Measurements from ENCODE around the gene ARHGAP1. TPM values are rescaled to one million over a fixed set of nuclear protein-coding genes. Genes with fewer than 3 reads are reported as not detected.

Gene ARHGAP1
- total and polyA plus RNA-seq, 9 of the 15 experiments (the other 6 are each of a cell fraction or from before 2014, with no cell fraction given), result 3.6 to 30.4 (median 8.2) TPM

DNA sequence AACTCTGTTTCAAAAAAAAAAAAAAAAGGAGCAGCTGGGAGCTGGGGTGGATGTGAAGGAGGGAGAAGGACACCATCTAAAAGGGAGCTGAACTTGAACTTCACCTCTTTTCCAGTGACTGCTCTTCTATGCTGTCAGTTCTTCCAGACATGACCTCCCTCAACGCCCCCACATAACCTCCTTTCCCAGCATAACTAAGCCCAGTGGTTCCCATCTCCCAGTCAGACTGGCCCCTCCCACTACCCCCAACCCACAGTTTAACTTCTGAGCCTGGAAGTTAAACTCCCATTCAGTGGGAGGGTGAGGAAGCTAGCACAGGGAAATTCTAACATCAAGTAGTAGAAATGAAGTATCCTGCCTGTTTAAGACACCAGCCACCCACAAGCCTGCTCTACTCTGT is 1.8 kb downstream of the ARHGAP1 start (continued):
- TF ChIP-seq, protein P1, sequence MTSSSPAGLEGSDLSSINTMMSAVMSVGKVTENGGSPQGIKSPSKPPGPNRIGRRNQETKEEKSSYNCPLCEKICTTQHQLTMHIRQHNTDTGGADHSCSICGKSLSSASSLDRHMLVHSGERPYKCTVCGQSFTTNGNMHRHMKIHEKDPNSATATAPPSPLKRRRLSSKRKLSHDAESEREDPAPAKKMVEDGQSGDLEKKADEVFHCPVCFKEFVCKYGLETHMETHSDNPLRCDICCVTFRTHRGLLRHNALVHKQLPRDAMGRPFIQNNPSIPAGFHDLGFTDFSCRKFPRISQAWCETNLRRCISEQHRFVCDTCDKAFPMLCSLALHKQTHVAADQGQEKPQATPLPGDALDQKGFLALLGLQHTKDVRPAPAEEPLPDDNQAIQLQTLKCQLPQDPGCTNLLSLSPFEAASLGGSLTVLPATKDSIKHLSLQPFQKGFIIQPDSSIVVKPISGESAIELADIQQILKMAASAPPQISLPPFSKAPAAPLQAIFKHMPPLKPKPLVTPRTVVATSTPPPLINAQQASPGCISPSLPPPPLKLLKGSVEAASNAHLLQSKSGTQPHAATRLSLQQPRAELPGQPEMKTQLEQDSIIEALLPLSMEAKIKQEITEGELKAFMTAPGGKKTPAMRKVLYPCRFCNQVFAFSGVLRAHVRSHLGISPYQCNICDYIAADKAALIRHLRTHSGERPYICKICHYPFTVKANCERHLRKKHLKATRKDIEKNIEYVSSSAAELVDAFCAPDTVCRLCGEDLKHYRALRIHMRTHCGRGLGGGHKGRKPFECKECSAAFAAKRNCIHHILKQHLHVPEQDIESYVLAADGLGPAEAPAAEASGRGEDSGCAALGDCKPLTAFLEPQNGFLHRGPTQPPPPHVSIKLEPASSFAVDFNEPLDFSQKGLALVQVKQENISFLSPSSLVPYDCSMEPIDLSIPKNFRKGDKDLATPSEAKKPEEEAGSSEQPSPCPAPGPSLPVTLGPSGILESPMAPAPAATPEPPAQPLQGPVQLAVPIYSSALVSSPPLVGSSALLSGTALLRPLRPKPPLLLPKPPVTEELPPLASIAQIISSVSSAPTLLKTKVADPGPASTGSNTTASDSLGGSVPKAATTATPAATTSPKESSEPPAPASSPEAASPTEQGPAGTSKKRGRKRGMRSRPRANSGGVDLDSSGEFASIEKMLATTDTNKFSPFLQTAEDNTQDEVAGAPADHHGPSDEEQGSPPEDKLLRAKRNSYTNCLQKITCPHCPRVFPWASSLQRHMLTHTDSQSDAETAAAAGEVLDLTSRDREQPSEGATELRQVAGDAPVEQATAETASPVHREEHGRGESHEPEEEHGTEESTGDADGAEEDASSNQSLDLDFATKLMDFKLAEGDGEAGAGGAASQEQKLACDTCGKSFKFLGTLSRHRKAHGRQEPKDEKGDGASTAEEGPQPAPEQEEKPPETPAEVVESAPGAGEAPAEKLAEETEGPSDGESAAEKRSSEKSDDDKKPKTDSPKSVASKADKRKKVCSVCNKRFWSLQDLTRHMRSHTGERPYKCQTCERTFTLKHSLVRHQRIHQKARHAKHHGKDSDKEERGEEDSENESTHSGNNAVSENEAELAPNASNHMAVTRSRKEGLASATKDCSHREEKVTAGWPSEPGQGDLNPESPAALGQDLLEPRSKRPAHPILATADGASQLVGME (CRISPR knock-in tag; IDR thresholded peaks at IDR 0.05), result no peak

DNA sequence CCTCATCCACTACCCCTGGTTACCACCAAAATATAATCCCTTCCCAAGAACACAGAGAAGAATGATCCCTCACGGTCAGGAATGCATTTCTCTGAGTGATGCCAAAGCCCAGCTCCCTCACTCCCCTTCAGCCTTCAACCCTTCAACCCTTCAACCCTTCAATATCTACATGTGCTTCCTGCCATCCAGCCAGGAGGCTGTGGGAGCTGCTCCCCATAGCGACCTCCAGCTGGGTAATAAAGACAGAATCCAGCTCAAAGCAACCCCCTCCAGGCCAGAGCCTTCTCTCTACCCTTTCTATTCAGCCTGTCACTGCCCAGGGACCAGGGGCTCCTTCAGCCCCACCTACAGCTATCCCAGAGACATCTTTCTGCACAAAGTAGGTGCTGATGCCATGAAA is 2.7 kb downstream of the ARHGAP1 start:
- H3K4me3 ChIP-seq, result no peak overlapping the region
- H3K27ac ChIP-seq (ENCODE audit: extremely low read depth, low read depth, low read length), result no peak overlapping the region
- peaks cover 38% of the 10 kb centered on the region for H3K36me3 ChIP-seq (ENCODE audit: control insufficient read depth, insufficient read depth, low read length)
- H3K27me3 ChIP-seq (ENCODE audit: control insufficient read depth in 2 of 2, insufficient read depth in 2 of 2, low read length in 2 of 2), result no peaks in the 10 kb centered on the region
- POLR2A ChIA-PET, result interaction anchor here (0.8 to 1.8 kb wide), 3 partner anchors 11 to 111 kb away, joined by 3 to 4 read pairs (median 4); no protein-coding TSS in a partner anchor
- ATAC-seq (no peak), DNase-seq (ENCODE audit: extremely low read depth in 1 of 4, low spot score in 3 of 4) (no peak), FAIRE-seq (no peak)
- H3K79me2 ChIP-seq (ENCODE audit: control insufficient read depth, insufficient read depth, low read length), result peaks cover 42% of the 10 kb centered on the region
- H3K4me2 ChIP-seq (ENCODE audit: insufficient read depth, low read length), result no peak overlapping the region
- H3K4me1 ChIP-seq (replicated peaks in 1 of 2; ENCODE audit: control insufficient read depth in 2 of 2, insufficient read depth in 2 of 2, low read length in 2 of 2), result peaks cover 24 to 37% of the 10 kb centered on the region in 2 experiments
- H3K9ac ChIP-seq (ENCODE audit: insufficient read depth in 1 of 2, low read depth in 2 of 2, low read length in 2 of 2), result peak overlapping the region in 1 of 2 experiments; percentile 80; a peak in 1 of 4 replicates
- H3K9me1 ChIP-seq (ENCODE audit: control insufficient read depth, insufficient read depth, low read length), result no peaks in the 10 kb centered on the region
- BruUV-seq (replicated peaks), result no TSS peak
- intact Hi-C loops (cut with micrococcal nuclease) (no loop called here), in situ Hi-C loops (cut with MboI) (no loop called here)
- H4K20me1 ChIP-seq (replicated peaks; ENCODE audit: control insufficient read depth, insufficient read depth, low read length), result no peaks in the 10 kb centered on the region
- H2AFZ ChIP-seq (ENCODE audit: low read depth, low read length), result no peak overlapping the region
- 39% methylated on average over 2 of the region's 2 CpGs for WGBS (ENCODE audit: insufficient coverage, low coverage, missing lambda C conversion rate)
- TF ChIP-seq, protein P2, sequence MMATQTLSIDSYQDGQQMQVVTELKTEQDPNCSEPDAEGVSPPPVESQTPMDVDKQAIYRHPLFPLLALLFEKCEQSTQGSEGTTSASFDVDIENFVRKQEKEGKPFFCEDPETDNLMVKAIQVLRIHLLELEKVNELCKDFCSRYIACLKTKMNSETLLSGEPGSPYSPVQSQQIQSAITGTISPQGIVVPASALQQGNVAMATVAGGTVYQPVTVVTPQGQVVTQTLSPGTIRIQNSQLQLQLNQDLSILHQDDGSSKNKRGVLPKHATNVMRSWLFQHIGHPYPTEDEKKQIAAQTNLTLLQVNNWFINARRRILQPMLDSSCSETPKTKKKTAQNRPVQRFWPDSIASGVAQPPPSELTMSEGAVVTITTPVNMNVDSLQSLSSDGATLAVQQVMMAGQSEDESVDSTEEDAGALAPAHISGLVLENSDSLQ (IDR thresholded peaks at IDR 0.05), result no peak
- TF ChIP-seq PHB (CRISPR knock-in tag; IDR thresholded peaks at IDR 0.05), result no peak
- no peak for TF ChIP-seq SAP30 (IDR thresholded peaks at IDR 0.05; ENCODE audit: borderline replicate concordance, insufficient read depth, low read depth, low read length, poor library complexity, severe bottlenecking)
- CTCF ChIA-PET (ENCODE audit: low intra/inter-chr PET ratio), result no interaction called here
- H3K9me3 ChIP-seq (replicated peaks; ENCODE audit: control insufficient read depth, insufficient read depth, low read depth, low read length), result no peaks in the 10 kb centered on the region
